Activated T-helper 2 cell treated with anti-CD3 and anti-CD28 coated beads, Interferon-gamma antibody, Interleukin-2, Interleukin-4, amounts not matched to agents 10 μg/mL and 5 μg/mL and 100 μg/mL, durations not matched to agents 14 hours and 24 hours and 36 hours (primary cell): ENCODE measurements around the gene SOX5. TPM values are rescaled to one million over a fixed set of nuclear protein-coding genes. Genes with fewer than 3 reads are reported as not detected.
"Not testable (repeated sequence)": the region's sequence is repeated elsewhere in the genome, so short reads cannot be mapped to it uniquely, and the experiment has no call there.

Source experiments
- DNase-seq: peaks from one replicate; pipeline ENCODE4 v3.0.0; 2021; ENCODE audit warnings: low spot score
- H3K27ac Mint-ChIP-seq: one replicate; pipeline ENCODE4 v1.8.0; 2021; ENCODE audit warnings: mixed read lengths
- H3K27me3 Mint-ChIP-seq: one replicate; pipeline ENCODE4 v1.8.0; 2021; ENCODE audit warnings: low read depth, mixed read lengths
- H3K36me3 Mint-ChIP-seq: one replicate; pipeline ENCODE4 v1.8.0; 2021; ENCODE audit warnings: low read depth, mixed read lengths
- H3K4me1 Mint-ChIP-seq: one replicate; pipeline ENCODE4 v1.8.0; 2021; ENCODE audit warnings: low read depth, mixed read lengths
- H3K4me3 Mint-ChIP-seq: one replicate; pipeline ENCODE4 v1.8.0; 2021; ENCODE audit warnings: low read depth, mild to moderate bottlenecking, moderate library complexity, mixed read lengths
- H3K9me3 Mint-ChIP-seq: one replicate; pipeline ENCODE4 v1.8.0; 2021; ENCODE audit warnings: mixed read lengths
- intact Hi-C: fragments of 100-400 bp; cut with micrococcal nuclease; formaldehyde crosslinking; loops from one replicate; pipeline ENCODE4 v1.15.1; 2023
- total RNA-seq: library from RNA; stranded (reverse); gene quantifications from 2 replicates; pipeline ENCODE4 v1.2.3, GENCODE V29; 2022

The SOX5 gene
- total RNA-seq, 1 donor from 2014 or later, result 0.34 TPM

DNA sequence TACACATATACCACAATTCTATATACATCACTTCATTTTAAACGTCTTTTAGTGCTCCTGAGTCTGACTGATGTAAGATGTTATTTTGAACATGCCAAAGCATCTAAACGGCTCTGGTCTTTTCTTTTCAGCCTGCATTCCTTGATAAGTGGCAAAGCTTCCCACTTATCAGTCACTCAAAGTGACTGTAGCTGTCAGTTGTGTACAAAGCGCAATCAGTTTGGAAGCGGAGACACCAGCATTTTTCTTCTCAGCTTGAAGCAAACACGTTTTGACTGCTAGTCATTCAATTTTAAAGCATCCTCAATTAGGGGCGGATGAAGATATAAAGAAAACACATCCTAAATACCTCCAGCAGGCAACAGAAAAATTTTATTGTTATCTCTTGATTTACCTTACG is 226.8 kb downstream of the SOX5 start:
- DNase-seq, result no peak
- Mint-ChIP-seq H3K4me3 (no peak overlapping the region), H3K9me3 (peaks cover 4% of the 10 kb centered on the region), H3K36me3 (no peaks in the 10 kb centered on the region), H3K4me1 (no peaks in the 10 kb centered on the region), H3K27me3 (no peaks in the 10 kb centered on the region), H3K27ac (no peak overlapping the region)
- intact Hi-C loops, result no loop called here

GRCh38 chr12:23721268-23721667 is 228.2 kb downstream of the SOX5 start:
- intact Hi-C loops, result no loop called here
- Mint-ChIP-seq H3K27me3 (no peaks in the 10 kb centered on the region), H3K27ac (no peak overlapping the region), H3K9me3 (peaks cover 4% of the 10 kb centered on the region), H3K36me3 (no peaks in the 10 kb centered on the region), H3K4me3 (no peak overlapping the region), H3K4me1 (no peaks in the 10 kb centered on the region)
- DNase-seq, result no peak

DNA sequence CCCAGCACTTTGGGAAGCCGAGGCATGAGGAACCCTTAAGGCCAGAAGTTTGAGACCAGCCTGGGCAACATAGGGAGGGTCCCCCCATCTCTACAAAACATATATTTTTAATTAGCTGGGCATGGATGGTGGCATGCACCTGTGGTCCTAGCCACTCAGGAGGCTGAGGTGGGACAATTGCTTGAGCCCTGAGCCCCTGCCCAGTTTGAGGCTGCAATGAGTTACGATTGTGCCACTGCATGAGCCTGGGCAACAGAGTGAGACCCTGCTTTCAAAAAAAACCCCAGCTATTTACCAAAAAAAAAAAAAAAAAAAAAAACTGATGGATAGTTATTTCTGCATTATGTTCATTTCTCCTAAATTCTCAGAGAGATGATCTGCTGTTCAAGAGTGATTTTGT is 230.0 kb downstream of the SOX5 start:
- H3K36me3 Mint-ChIP-seq, result no peaks in the 10 kb centered on the region
- H3K27me3 Mint-ChIP-seq, result no peaks in the 10 kb centered on the region
- intact Hi-C loops, result no loop called here
- no peak for DNase-seq
- H3K9me3 Mint-ChIP-seq, result no peaks in the 10 kb centered on the region
- H3K4me3 Mint-ChIP-seq, result no peak overlapping the region
- no peak overlapping the region for H3K27ac Mint-ChIP-seq
- H3K4me1 Mint-ChIP-seq, result no peaks in the 10 kb centered on the region

DNA sequence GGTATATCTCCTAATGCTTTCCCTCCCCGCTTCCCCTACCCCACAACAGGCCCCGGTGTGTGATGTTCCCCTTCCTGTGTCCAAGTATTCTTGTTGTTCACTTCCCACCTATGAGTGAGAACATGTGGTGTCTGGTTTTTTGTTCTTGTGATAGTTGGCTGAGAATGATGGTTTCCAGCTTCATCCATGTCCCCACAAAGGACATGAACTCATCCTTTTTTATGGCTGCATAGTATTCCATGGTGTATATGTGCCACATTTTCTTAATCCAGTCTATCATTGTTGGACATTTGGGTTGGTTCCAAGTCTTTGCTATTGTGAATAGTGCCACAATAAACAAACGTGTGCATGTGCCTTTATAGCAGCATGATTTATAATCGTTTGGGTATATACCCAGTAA is 239.1 kb downstream of the SOX5 start:
- H3K27me3 Mint-ChIP-seq, intact Hi-C loops, H3K4me3 Mint-ChIP-seq, H3K36me3 Mint-ChIP-seq, H3K4me1 Mint-ChIP-seq, H3K9me3 Mint-ChIP-seq, DNase-seq, H3K27ac Mint-ChIP-seq: not testable (repeated sequence)

- no peak overlapping the region for H3K27ac Mint-ChIP-seq
- DNase-seq, result no peak
- H3K27me3 Mint-ChIP-seq, result no peaks in the 10 kb centered on the region
- intact Hi-C loops, result no loop called here
- no peaks in the 10 kb centered on the region for H3K4me1 Mint-ChIP-seq
- no peak overlapping the region for H3K4me3 Mint-ChIP-seq
- H3K36me3 Mint-ChIP-seq, result no peaks in the 10 kb centered on the region
- no peaks in the 10 kb centered on the region for H3K9me3 Mint-ChIP-seq
Observed at GRCh38 chr12:23708185-23708837, 241.2 kb downstream of the SOX5 start.

DNA sequence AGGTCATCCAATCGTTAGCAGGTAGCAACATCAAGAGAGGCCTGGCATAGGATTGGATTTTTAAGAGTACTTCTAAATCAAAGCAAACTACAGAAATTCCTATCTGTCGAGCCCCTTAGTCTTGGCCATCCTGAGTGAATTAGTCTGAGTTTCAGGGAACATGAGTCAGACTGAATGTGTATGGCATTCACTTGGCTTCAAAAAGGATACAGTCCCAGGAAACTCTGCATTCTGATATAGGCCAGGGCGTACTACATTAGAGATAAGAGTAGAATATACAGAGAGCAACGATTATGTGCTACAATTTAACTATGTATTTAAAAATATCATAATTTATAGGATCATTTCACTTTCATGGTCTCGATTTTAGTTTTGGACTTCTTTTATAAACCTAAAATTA is 242.2 kb downstream of the SOX5 start:
- intact Hi-C loops, result no loop called here
- H3K4me3 Mint-ChIP-seq, result no peak overlapping the region
- H3K4me1 Mint-ChIP-seq, result no peaks in the 10 kb centered on the region
- H3K9me3 Mint-ChIP-seq, result no peaks in the 10 kb centered on the region
- no peak overlapping the region for H3K27ac Mint-ChIP-seq
- no peaks in the 10 kb centered on the region for H3K36me3 Mint-ChIP-seq
- no peaks in the 10 kb centered on the region for H3K27me3 Mint-ChIP-seq
- no peak for DNase-seq

- no peaks in the 10 kb centered on the region for H3K27me3 Mint-ChIP-seq
- no peak overlapping the region for H3K27ac Mint-ChIP-seq
- H3K4me1 Mint-ChIP-seq, result no peaks in the 10 kb centered on the region
- no peaks in the 10 kb centered on the region for H3K36me3 Mint-ChIP-seq
- H3K9me3 Mint-ChIP-seq, result no peaks in the 10 kb centered on the region
- intact Hi-C loops, result no loop called here
- no peak overlapping the region for H3K4me3 Mint-ChIP-seq
- DNase-seq, result no peak
Observed at GRCh38 chr12:23704992-23705943, 244.2 kb downstream of the SOX5 start.

GRCh38 chr12:23703051-23703450 is 246.4 kb downstream of the SOX5 start:
- no peak for DNase-seq
- intact Hi-C loops, result no loop called here
- H3K27me3 Mint-ChIP-seq, result no peaks in the 10 kb centered on the region
- H3K4me1 Mint-ChIP-seq, result no peaks in the 10 kb centered on the region
- H3K4me3 Mint-ChIP-seq, result no peak overlapping the region
- H3K27ac Mint-ChIP-seq, result no peak overlapping the region
- H3K36me3 Mint-ChIP-seq, result no peaks in the 10 kb centered on the region
- no peaks in the 10 kb centered on the region for H3K9me3 Mint-ChIP-seq

DNA sequence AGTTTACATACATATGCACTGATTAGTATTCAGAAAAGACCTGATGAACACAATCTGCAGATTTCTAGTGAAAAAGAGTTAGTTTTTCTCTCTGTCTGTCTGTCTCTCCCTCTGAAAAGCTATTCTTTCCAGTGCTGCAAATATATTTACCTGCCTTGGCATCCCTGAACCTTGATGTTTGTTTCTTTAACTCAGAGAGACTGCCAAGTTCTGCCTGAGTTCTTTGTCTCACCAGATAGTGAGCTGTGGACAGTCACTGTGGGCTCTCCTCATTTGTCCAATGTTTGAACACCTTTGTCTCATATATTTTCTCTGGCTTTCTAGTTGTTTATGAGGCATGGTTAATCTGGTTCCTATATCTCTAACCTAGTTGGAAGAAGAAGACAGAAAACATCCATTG is 250.4 kb downstream of the SOX5 start:
- Mint-ChIP-seq H3K27ac (no peak overlapping the region), H3K9me3 (no peaks in the 10 kb centered on the region), H3K36me3 (no peaks in the 10 kb centered on the region), H3K27me3 (no peaks in the 10 kb centered on the region), H3K4me1 (no peaks in the 10 kb centered on the region), H3K4me3 (no peak overlapping the region)
- no peak for DNase-seq
- intact Hi-C loops, result no loop called here

DNA sequence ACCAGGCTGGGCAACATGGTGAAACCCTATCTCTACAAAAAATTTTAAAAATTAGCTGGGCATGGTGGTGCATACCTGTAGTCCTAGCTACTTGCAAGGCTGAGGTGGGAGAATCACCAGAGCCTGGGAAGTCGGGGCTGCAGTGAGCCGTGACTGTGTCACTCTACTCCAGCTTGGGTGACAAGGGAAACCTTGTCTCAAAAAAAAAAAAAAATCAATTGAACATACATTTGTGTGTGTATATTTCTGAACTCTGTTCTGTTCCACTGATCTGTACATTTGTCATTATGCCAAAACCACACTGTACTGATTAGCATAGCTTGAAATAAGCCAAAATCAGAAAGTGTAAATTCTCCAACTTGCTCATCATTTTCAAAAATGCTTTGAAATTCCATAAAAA is 254.6 kb downstream of the SOX5 start:
- Mint-ChIP-seq H3K4me3 (no peak overlapping the region), H3K36me3 (no peaks in the 10 kb centered on the region), H3K27me3 (no peaks in the 10 kb centered on the region), H3K27ac (no peak overlapping the region), H3K4me1 (no peaks in the 10 kb centered on the region), H3K9me3 (no peaks in the 10 kb centered on the region)
- no peak for DNase-seq
- intact Hi-C loops, result no loop called here

- no peaks in the 10 kb centered on the region for H3K27me3 Mint-ChIP-seq
- intact Hi-C loops, result no loop called here
- no peak overlapping the region for H3K27ac Mint-ChIP-seq
- H3K4me1 Mint-ChIP-seq, result no peaks in the 10 kb centered on the region
- no peak for DNase-seq
- no peaks in the 10 kb centered on the region for H3K9me3 Mint-ChIP-seq
- H3K4me3 Mint-ChIP-seq, result no peak overlapping the region
- no peaks in the 10 kb centered on the region for H3K36me3 Mint-ChIP-seq
Observed at GRCh38 chr12:23694307-23694706, 255.2 kb downstream of the SOX5 start.

- intact Hi-C loops, result no loop called here
- no peaks in the 10 kb centered on the region for H3K36me3 Mint-ChIP-seq
- no peaks in the 10 kb centered on the region for H3K27me3 Mint-ChIP-seq
- H3K27ac Mint-ChIP-seq, result no peak overlapping the region
- H3K4me3 Mint-ChIP-seq, result no peak overlapping the region
- H3K9me3 Mint-ChIP-seq, result no peaks in the 10 kb centered on the region
- DNase-seq, result no peak
- H3K4me1 Mint-ChIP-seq, result no peaks in the 10 kb centered on the region
Observed at GRCh38 chr12:23687947-23688346, 261.5 kb downstream of the SOX5 start.

DNA sequence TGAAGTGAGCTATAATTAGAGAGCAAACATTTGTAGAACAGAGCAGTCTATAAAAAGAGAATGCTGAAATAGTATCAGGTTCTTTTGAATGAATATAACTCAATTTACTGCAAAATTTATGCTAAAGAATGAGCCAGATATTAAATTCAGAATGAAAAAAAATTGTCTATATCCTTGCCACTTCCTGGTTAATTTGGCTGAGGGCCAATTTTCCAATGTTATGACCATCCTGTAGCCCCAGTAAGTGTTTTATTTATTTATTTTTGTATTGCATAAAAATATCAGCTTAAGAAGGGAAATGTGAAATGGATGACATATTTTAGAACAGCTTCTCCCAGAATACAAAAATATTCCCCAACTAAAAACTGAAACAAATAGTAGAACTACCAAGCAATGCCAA is 263.4 kb downstream of the SOX5 start:
- H3K4me1 Mint-ChIP-seq, result no peaks in the 10 kb centered on the region
- no peak overlapping the region for H3K27ac Mint-ChIP-seq
- H3K4me3 Mint-ChIP-seq, result no peak overlapping the region
- no peaks in the 10 kb centered on the region for H3K36me3 Mint-ChIP-seq
- intact Hi-C loops, result no loop called here
- no peaks in the 10 kb centered on the region for H3K9me3 Mint-ChIP-seq
- DNase-seq, result no peak
- H3K27me3 Mint-ChIP-seq, result no peaks in the 10 kb centered on the region
